ENCODE measurements around the gene MPST.
"Not testable (repeated sequence)": the region's sequence is repeated elsewhere in the genome, so short reads cannot be mapped to it uniquely, and the experiment has no call there.

Gene MPST

GRCh38 chr22:37019309-37020191 lies at the start of gene MPST, which contains the start of gene TST:
MPST (plus strand) TSS chr22:37019742; CDS start chr22:37019837, 95 bp downstream.
TST (minus strand) TSS chr22:37019447; CDS start chr22:37018732, 715 bp downstream.
- in situ Hi-C loops (cut with MboI; ENCODE audit: low sequenced_read_pairs), result no loop called here

- in situ Hi-C loops (cut with MboI; ENCODE audit: low sequenced_read_pairs), result loop anchor here (10.0 kb wide), 1 partner anchor 107 kb away; the partner anchor contains the start of gene NCF4
These were observed 48.0 kb upstream of the MPST start for GRCh38 chr22:36971341-36972125.

- in situ Hi-C loops (cut with MboI; ENCODE audit: low sequenced_read_pairs), result loop anchor here (10.0 kb wide), 1 partner anchor 112 kb away; the partner anchor contains the start of gene NCF4
These were observed 42.9 kb upstream of the MPST start for GRCh38 chr22:36976606-36977005.

GRCh38 chr22:36977401-36977861 lies 42.1 kb upstream of the MPST start:
- in situ Hi-C loops (cut with MboI; ENCODE audit: low sequenced_read_pairs), result loop anchor here (10.0 kb wide), 1 partner anchor 113 kb away; the partner anchor contains the start of gene NCF4

GRCh38 chr22:36977947-36978660 lies 41.4 kb upstream of the MPST start:
- in situ Hi-C loops (cut with MboI; ENCODE audit: low sequenced_read_pairs), result loop anchor here (10.0 kb wide), 1 partner anchor 113 kb away; the partner anchor contains the start of gene NCF4

- in situ Hi-C loops (cut with MboI; ENCODE audit: low sequenced_read_pairs), result loop anchor here (10.0 kb wide), 1 partner anchor 114 kb away; the partner anchor contains the start of gene NCF4
These were observed 40.3 kb upstream of the MPST start for GRCh38 chr22:36979016-36979910.

- in situ Hi-C loops (cut with MboI; ENCODE audit: low sequenced_read_pairs), result no loop called here
These were observed 38.2 kb upstream of the MPST start for GRCh38 chr22:36981247-36981775.

- in situ Hi-C loops (cut with MboI; ENCODE audit: low sequenced_read_pairs), result no loop called here
These were observed 37.4 kb upstream of the MPST start for GRCh38 chr22:36982136-36982535.

GRCh38 chr22:36985211-36985889 lies 34.2 kb upstream of the MPST start:
- in situ Hi-C loops (cut with MboI; ENCODE audit: low sequenced_read_pairs), result no loop called here

- in situ Hi-C loops (cut with MboI; ENCODE audit: low sequenced_read_pairs), result no loop called here
These were observed 33.2 kb upstream of the MPST start for GRCh38 chr22:36986242-36986821.

GRCh38 chr22:36988075-36988832 lies 31.3 kb upstream of the MPST start:
- in situ Hi-C loops (cut with MboI; ENCODE audit: low sequenced_read_pairs), result no loop called here

GRCh38 chr22:36989012-36989411 lies 30.5 kb upstream of the MPST start:
- in situ Hi-C loops (cut with MboI; ENCODE audit: low sequenced_read_pairs), result not testable (repeated sequence)

- in situ Hi-C loops (cut with MboI; ENCODE audit: low sequenced_read_pairs), result no loop called here
These were observed 29.1 kb upstream of the MPST start for GRCh38 chr22:36990457-36990856.

- in situ Hi-C loops (cut with MboI; ENCODE audit: low sequenced_read_pairs), result no loop called here
These were observed 28.3 kb upstream of the MPST start for GRCh38 chr22:36991206-36991605.

- in situ Hi-C loops (cut with MboI; ENCODE audit: low sequenced_read_pairs), result no loop called here
These were observed 21.8 kb upstream of the MPST start for GRCh38 chr22:36997746-36998145.

GRCh38 chr22:36998620-36999351 lies 20.8 kb upstream of the MPST start:
- in situ Hi-C loops (cut with MboI; ENCODE audit: low sequenced_read_pairs), result no loop called here

- in situ Hi-C loops (cut with MboI; ENCODE audit: low sequenced_read_pairs), result no loop called here
These were observed 20.1 kb upstream of the MPST start for GRCh38 chr22:36999463-36999862.
